Stimulated activated CD4-positive, alpha-beta T cell treated with anti-CD3 and anti-CD28 coated beads, TNF-alpha, amount 100 ng/mL, for 1 hour (primary cell): Measurements from ENCODE around the gene PDCD6IP.

Experiments used
- DNase-seq, 3 donors: peaks; one replicate each; pipeline ENCODE4 v3.0.0-alpha.2; 2020; ENCODE audit warnings: low read depth in 3 of 3, low spot score in 1 of 3

PDCD6IP gene

DNA sequence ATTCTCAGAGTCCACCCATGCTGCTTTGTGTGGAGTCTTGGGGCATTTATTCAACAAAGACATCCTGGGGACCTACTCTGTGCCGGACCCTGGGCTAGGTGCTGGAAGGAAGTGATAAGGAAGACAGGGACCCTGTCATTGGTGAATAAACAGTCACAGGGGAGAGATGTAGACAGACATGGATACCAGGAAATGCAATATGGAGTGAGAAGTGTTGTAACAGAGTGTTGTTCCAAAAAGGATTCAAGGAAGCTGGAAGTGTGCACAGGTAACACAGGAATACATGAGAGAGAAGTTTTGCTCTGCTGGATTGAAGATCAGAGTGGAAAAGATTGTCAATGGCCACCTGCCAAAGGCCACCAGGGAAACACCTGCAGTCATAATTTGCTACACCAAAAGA is 89.0 kb downstream of the PDCD6IP start:
- no peak for DNase-seq

- DNase-seq = no peak
Measured at GRCh38 chr3:33889394-33890039, 91.1 kb downstream of the PDCD6IP start.

DNA sequence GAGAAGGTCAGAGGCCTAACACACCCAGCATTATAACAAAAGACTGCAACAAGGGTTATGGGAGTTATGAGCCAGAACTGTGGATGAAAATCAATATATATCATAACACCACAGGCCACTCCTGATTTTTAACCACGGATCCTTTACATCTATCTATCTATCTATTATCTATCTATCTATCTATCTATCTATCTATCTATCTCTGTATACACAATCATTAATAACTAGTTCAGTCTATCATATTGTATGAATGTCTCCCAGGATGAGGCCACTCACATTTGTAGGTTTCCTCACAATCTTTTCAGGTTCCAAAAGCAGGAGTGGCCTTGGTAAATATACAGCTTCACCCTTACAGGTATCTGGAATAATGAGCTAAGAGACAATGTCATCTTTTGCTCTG is 94.2 kb downstream of the PDCD6IP start:
- DNase-seq = no peak

DNA sequence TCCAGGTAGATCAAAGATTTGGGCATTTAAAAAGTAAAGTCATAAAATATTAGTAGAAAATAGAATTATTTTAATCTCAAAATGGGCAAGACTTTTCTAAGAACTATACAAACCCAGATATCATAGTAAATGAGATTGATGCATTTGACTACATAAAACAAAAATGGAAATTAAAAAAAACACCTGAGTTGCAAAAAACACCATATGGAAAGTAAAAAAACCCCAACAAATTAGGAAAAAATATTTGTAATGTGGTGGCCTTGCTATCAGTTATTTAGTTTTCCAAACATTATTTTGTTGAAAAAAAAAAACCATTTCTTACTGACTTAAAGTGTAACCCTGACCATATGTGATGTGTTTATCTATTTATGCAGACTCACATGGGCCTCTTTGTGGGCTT is 97.2 kb downstream of the PDCD6IP start:
- DNase-seq = no peak

DNA sequence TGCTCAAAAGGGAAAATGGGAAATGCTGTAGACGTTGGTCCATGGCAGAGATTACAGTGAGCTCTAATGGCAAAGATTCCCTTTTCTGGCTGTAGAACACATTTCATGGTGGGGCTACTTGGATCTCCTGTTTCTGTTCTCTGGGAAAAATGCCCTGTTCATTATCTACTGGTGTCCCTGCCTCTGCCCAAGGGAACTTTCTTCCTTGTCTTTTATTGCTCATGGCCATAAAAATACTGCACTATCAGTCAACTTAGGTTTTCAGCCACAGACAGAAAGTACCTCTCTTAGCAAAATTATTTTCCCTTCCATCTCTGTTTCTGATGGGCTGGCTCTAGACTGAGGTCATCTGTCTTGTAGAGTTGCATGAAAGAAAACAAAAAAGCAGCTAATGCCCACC is 98.9 kb downstream of the PDCD6IP start:
- DNase-seq = no peak

DNA sequence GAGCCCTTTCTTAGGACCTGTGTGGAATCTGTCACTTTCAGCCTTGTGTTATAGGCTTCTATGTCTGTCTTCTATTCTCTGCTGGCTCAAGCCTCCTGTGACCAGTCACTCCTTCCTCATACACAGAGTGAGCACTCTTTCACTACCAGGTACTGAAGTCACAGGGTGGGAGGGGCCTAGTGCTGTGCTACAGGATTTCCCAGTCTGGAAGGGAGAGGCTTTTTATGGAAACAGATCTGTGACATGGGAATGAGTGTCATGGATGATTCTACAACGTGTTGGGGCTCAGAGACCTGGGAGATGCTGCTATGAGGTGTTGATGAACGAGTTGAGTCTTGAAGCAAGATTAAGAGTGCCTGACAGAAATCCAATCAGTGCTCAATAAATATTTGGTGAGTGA is 100.5 kb downstream of the PDCD6IP start:
- DNase-seq = no peak

DNA sequence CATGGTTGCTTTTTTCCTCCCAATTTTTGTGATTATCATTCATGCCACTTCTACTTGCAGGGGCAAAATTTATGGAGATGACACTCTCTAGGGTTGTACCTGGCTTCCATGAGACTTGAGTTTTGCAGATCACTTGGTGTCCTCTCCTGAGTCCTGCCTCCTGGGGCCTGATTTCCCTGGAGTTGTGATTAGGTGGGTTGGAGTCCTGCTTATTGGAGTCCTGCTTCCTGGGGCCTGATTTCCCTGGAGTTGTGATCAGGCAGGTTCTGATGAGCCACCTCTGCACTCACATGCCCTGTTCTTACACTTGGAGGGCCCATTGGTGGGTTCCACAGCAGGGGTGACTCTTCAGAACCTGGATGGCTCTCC is 102.0 kb downstream of the PDCD6IP start:
- no peak for DNase-seq

GRCh38 chr3:33900809-33901505 is 102.5 kb downstream of the PDCD6IP start:
- DNase-seq = no peak

DNA sequence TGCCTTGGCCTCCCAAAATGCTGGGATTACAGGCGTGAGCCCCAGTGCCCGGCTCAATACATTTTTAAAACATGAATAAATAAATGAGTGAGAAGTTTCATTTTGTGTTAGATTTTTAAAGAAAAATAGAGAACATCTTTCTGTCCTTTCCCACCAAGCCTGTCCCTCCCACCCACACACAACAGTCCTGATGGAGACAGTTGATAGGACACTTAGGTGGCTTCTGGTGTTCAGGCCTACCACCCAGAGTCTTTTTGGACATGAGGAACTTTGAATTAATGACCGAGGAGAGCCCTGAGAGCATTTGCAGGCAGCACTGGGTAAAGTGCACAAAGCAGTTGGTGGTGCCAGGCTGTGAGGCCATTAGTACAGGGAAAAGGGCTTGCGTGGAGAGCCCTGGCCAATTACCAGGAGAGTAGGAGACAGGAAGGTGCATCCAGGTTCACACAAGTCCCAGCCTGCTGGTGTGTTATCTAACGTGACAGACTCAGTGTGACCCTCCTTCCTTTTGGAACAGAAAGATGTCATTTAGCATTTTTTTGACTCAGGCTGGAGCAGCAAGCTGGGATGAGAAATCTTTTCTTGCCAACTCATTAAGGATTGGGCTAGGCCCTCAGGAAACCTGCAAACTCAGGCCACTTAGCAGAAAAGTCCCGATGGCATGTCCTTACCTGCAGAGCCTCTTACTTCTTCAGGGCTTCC is 103.6 kb downstream of the PDCD6IP start:
- no peak for DNase-seq

DNA sequence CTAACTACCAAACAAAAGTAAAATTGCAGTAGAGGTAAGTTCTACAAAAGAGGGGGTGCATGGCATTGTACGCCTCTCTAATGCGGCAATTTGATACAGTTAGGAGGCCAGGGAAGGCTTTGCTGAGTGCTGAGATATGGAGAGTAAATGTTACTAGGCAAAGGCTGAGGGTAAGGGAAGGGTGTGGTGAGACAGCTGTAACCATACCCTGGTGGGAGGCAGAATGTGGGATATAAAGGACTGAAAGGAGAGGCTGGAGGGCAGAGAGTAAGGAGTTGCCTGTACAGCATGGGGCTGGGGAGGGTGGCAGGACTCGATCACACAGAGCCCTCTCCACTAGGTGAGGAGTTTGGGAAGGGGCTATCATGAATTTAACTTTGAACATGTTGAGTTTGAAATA is 106.3 kb downstream of the PDCD6IP start:
- DNase-seq = no peak

GRCh38 chr3:33908250-33908851 is 109.9 kb downstream of the PDCD6IP start:
- DNase-seq = no peak

DNA sequence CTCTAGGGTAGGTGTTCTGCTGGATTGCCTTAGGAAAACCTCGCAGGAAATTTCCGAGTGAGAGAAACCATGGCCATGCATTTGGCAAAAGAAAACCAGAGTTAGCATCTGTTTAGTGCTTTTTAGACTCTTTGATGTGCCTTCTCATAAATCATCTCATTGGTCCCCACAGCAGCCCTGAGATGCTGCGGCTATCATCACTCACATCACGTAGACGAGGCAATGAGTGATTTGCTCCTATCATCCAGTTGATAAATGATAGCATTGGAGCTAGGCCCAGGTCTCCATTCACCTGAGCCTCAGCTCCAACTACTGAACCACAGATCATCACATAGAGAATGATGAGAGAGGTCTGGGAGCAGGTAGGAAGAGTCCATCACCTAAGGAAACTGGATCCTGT is 111.1 kb downstream of the PDCD6IP start:
- no peak for DNase-seq

DNA sequence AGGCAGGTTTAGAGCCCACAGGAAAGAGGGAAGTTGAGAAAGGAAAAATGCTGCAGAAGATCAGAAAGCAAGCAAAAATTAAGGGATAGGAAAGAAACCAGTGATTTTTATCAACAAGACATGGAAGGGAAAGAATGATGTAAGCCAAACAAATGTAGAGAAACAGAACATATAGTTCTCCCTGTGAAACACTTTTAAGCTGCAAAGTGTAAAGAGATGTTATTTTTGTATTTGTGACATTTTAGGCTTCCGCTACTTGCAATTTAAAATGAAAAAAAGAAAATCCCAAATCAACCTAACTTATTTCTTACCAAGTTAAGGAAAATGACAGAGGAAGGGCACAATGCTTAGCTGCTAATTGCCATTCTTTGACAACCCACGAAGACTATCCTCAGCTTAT is 111.6 kb downstream of the PDCD6IP start:
- DNase-seq = no peak

GRCh38 chr3:33911525-33912322 is 113.3 kb downstream of the PDCD6IP start:
- DNase-seq = no peak

DNA sequence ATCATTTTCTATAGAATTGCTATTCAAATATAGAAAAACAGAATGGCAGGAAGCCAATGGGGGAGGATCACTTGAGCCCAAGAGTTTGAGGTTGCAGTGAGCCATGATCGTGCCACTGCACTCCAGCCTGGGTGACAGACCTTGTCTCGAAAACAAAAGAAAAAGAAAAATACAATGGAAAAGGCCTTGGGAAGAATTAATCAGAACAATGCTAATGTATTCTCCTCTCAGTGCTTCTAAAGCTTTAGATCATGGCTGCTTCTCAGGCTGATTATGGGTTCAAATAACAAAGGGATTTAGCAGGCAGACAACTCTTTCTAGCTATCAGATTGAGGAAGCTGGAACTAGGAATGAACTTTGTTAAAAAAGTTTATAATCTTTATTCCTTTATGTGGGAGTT is 115.8 kb downstream of the PDCD6IP start:
- DNase-seq = no peak

DNA sequence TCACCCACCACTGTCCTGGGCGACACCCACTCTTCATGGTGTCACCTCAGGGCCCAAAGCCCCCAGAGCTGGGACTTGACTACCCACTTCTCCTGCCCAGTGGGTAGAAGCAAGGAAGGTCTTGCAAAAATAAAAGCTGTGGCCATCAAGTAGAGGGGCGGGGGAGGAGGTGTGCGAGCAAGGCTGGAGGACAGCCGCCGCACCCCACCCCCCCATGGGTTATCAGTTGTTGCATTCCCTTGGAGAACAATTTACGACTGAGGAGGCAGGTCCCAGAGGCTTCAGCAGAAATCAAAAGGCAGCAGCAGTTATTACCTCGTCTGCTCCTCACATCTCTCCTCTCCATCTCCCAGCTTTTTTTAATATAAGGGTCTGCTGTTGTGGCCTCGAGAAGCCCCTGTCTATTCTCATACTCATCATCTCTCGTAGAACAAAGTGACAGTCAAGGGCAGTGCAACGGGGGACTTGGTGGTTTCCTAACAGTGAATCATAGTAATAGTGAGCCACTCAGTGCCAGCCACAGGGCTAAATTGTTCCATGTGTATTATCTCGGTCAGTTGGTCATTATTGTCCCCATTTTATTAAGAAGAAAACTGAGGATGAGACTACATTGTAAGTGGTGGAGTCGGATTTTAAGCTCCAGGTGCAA is 116.4 kb downstream of the PDCD6IP start:
- DNase-seq = no peak

- DNase-seq = no peak
Measured at GRCh38 chr3:33915796-33916546, 117.5 kb downstream of the PDCD6IP start.

GRCh38 chr3:33918126-33918756 is 119.8 kb downstream of the PDCD6IP start:
- no peak for DNase-seq
